Fibroblast of skin of scalp (primary cell): Measurements from ENCODE around the gene STK38.
A peak's percentile ranks its signal among the peaks of the same experiment; 100 is the strongest.

Experiments used
- DNase-seq: peaks from one replicate; pipeline ENCODE4 v3.0.0-alpha.2; 2013

STK38 gene

GRCh38 chr6:36519352-36519751, 27.9 kb downstream of the STK38 start:
- DNase-seq = no peak

GRCh38 chr6:36517408-36517807, 29.9 kb downstream of the STK38 start:
- DNase-seq = no peak

GRCh38 chr6:36516988-36517387, 30.3 kb downstream of the STK38 start:
- no peak for DNase-seq

DNA sequence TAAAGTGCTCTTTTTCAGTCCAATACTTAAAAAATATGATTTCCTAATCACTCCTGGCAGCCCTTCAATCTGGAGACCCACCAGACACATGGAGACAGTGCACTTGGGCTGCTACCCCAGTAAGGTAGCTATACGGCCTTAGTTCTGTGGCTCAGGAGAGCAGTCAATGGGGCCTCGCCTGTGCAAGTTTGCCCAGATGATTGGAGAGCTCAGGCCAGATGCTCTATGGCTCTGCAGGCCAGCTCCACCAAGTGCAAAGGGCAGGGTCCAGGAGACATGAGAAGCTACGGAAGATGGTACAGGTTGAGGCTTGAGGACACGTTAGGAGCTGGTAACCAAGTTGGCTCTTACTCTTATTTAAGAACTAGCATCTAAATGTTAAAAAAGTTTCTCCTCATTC, 30.7 kb downstream of the STK38 start:
- no peak for DNase-seq

DNA sequence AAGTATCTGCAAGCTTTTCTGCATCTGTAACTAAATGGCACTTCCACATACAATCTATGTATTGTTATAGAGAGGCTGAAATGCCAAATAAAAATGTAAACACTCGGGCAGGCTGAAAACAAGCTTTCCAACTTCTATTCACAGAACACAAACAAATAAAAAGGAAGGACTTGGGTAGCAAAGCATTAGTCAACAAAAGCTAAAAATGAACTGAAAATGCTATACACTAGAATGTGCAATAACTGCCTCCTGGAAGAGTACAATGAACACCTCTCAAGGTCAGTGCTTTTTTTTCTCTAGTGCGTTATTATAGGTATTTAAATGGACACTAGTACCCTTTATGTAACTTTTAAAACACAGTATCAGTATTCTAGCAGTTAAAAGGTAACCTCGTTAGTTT, 31.4 kb downstream of the STK38 start:
- DNase-seq = no peak

- no peak for DNase-seq
Observed at GRCh38 chr6:36514554-36515456, 32.5 kb downstream of the STK38 start.

- no peak for DNase-seq
Observed at GRCh38 chr6:36510365-36510764, 36.9 kb downstream of the STK38 start.

DNA sequence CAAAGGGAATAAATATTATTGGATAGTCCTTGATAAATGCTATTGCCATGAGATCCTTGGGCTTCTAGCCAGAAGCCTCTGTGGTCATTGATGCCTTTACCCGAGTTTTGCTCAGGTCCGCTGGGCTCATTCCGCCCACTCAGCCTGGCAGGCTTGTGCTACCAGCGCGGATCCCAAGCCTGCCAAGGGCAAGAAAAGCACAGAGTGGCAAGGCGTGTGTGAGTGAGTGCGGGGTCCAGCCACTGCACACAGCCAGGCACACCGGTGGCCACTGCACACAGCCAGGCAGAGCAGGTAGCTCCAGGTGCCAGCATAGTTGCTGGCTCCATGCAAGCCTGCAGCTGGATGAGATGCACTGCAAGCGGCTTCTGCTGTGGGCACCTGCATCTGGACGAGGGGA, 38.7 kb downstream of the STK38 start:
- DNase-seq = no peak

DNA sequence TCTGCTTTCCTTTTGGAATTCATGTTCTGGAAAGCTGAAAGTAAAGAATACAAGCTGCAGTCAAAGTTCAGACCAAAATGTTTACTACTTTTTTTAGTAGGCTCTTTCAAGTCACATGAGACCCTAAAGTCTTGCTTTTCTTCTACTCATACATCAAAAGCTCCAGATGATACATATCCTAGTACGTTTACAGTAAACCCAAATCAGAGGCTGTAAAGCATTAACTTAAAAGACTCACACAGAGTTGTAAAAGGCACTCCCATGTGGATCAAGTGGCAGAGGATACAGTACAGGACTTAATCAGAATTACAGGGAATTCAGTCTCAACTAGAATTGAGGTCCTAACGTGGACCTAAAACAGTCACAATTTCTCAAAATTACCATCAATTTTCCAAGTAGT, 40.7 kb downstream of the STK38 start:
- DNase-seq = no peak

DNA sequence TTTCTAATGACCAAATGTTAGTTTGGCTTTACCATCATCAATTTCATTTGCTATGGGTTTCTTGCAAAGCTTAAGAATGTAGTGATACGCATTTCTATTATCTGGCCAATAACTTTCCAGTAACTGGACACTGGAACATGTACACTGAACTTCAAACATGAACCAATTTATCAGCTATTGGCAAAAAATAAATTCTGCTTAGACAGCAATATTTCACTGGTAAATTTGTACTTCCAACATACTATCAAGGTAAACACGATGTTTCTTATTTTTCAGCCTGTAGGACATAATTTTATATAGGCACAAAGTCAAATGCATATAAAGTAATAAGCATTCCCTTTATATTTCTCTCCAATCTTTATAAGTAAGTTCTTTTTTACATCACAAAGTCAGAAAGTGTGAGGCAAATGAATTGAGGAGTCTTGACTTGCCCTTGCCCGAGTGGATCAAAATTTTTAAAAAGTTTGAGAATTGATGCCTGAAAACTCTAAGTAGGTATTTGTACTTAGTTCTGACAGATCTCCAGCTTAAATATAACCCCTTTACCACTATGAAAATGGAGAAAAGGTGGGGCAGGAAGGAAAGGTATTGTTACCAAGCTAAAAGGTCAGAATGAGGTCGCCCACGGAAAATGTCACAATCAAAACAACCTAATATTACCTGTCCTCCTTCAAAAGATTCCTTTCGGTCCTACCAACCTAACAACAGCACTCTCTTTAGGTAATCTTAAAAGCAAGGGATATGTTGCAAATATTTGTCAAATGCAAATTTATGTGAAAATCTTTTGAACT, 41.3 kb downstream of the STK38 start:
- no peak for DNase-seq

DNA sequence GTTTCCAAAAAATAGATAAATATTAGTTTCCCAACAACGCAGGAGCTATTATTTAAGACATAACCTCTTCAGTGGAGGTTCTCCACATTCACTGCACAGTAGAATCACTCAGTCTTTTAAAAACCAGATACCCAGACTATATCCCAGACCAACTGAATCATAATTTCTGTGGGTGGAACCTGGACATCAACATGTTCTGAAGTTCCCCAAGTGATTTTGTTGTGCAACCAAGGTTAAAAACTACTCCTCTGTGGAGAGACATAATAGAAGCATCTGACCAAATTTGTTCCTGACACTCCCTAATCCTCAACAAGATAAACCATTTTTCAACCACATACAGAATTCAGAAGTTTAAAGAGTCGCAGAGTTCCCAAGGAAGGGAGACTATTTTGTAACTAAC, 42.3 kb downstream of the STK38 start:
- DNase-seq = no peak

DNA sequence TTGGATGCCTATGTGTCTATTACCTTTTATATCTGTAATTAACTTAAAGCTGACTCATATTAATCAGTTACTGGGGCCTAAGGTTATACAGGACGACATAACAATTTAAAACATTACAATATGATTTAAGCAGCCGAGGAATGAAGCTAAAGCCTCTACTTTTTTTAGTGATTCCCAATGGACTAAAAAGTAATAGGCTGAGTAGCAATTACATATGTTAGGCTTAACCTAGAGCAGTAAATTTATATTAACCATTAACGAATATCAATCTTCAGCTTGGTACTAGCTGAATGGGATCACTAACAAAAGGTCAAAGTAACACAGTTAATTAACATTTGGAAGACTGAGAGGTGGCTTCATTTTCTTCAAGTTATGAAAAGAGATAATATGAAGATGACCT, 43.1 kb downstream of the STK38 start:
- no peak for DNase-seq

GRCh38 chr6:36501686-36502085, 45.6 kb downstream of the STK38 start:
- DNase-seq = peak; percentile 17

GRCh38 chr6:36499918-36500317, 47.4 kb downstream of the STK38 start:
- DNase-seq = no peak

- DNase-seq = no peak
Observed at GRCh38 chr6:36495086-36495485, 52.2 kb downstream of the STK38 start.

DNA sequence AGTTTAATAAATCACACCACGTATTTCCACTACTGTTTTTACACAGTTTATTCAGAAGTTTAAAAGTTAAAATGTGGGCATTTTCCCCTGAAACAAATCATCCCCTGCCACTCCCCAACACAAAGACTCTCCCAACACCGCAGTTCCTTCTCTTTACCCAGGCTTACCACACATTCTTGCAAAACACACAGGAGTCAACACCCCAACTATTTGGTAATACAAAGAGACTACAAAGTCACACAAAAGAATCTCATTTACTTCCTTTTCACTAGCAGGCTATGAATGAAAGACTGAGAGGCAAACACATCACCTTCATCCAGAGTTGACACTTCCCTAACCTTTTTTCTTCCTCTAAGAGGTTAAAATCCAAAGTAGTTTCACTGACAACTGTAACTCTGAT, 53.4 kb downstream of the STK38 start:
- DNase-seq = no peak

GRCh38 chr6:36493319-36493718, 54.0 kb downstream of the STK38 start:
- DNase-seq = no peak

GRCh38 chr6:36492621-36493020, 54.7 kb downstream of the STK38 start:
- no peak for DNase-seq

DNA sequence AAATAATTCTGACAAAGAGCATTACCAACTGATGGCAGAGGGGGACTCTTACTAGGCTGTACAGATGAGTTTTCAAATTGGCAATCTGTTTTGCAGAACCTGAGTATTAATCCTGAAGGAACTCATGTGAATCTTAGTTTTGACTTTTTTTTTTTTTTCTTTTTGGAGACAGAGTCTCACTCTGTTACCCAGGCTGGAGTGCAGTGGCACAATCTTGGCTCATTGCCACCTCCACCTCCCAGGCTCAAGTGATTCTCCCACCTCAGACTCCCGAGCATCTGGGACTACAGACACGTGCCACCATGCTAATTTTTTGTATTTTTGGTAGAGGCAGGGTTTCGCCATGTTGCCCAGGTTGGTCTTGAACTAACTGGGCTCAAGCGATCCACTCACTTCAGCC, 55.2 kb downstream of the STK38 start:
- no peak for DNase-seq

DNA sequence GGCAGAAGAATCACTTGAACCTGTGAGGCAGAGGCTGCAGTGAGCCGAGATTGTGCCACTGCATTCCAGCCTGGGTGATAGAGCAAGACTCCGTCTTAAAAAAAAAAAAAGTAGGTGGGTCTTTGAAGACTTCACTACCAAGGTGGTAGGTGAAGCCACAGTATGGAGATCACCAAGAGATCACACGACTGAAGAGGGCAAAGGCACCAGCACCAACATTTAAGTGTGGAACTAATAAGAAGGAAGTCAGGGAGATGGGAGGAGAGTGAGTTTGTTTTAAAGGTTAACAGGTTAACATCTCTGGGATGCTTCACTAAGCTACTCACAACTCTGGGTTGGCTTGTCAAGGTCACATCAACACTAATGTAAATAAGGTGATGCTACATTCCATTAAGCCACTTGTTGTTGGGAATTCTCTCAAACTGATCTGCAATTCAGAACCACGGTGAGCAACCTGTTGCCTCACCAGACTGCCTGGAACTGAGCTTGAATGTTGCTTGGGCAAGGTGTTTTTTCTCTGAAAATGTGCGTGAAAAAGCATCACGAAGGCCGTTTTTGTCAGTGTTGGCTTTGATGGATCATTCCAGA, 55.8 kb downstream of the STK38 start:
- DNase-seq = peak; percentile 8

- DNase-seq = no peak
Observed at GRCh38 chr6:36489426-36489825, 57.9 kb downstream of the STK38 start.

DNA sequence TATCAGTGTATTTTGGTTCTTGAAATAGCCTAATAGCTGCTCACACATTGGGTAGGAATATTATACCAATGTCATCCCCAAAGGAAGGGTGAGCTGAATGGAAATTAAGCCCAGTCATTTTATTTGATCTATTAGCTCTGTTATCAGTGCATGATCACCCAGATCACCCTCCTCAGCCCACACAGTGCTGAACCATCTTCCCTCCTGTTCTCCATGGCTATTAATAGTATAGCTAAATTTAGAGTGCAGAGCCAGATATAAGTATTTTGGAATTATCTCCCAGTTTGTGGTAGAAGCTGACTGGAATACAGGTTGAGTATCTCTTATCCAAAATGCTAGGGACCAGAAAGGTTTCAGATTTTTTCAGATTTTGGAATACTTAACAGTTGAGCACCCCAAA, 59.1 kb downstream of the STK38 start:
- no peak for DNase-seq

GRCh38 chr6:36487698-36488097, 59.6 kb downstream of the STK38 start:
- peak; percentile 33 for DNase-seq

- no peak for DNase-seq
Observed at GRCh38 chr6:36484736-36485135, 62.5 kb downstream of the STK38 start.
